HCT116 (cell line): ENCODE data around the gene HGFAC. TPM values are rescaled to one million over a fixed set of nuclear protein-coding genes. Genes with fewer than 3 reads are reported as not detected.

Source experiments
- ATAC-seq: fragments of 200-7000 bp; cut with Tn5 transposase; 2 replicates; pipeline ENCODE4 v1.9.1; 2020; ENCODE audit warnings: mild to moderate bottlenecking, moderate library complexity
- BruUV-seq: library from RNA; stranded (reverse); fragments of 400-500 nt; replicated peaks from 2 replicates; lab custom pipeline; 2021; lab: Mats Ljungman, UMichigan
- CTCF ChIA-PET: fragments of 300-600 bp; sonication (Branson Sonifier 250); formaldehyde crosslinking; loops from one replicate; lab custom pipeline; 2021; ENCODE audit warnings: antibody characterized with exemption; lab: Charles Lee
- POLR2A ChIA-PET: fragments of 300-600, 350-600 bp; sonication (Branson Sonifier 250); formaldehyde crosslinking; loops from one replicate; lab custom pipeline; 2021; ENCODE audit warnings: antibody characterized with exemption; lab: Charles Lee
- RAD21 ChIA-PET, 2 experiments: fragments of 300-600 bp; sonication (Branson Sonifier 250); formaldehyde crosslinking; loops; one replicate each; lab custom pipeline; 2023; ENCODE audit warnings: low total read pairs in 2 of 2; ENCODE audit not compliant: uncharacterized antibody in 2 of 2, unreplicated experiment in 2 of 2, low non-redundant PET in 1 of 2; lab: Charles Lee
- DNase-seq: peaks from one replicate; pipeline ENCODE4 v3.0.0-alpha.2; 2010; ENCODE audit warnings: low read depth, low spot score
- H2AFZ ChIP-seq: fragments of 200-600 bp; shearing (Covaris generic), sonication (generic); 2 replicates; pipeline ENCODE4 v1.6.1; 2017; ENCODE audit warnings: low read depth, mixed run types, mixed read lengths, antibody characterized with exemption, low read length; ENCODE audit not compliant: poor library complexity, severe bottlenecking
- H3K27ac ChIP-seq: 2 replicates; pipeline ENCODE4 v1.5.1; 2012; ENCODE audit warnings: low read depth, low read length
- H3K27me3 ChIP-seq: fragments of 200-600 bp; sonication (generic); 2 replicates; pipeline ENCODE4 v1.6.1; 2016; ENCODE audit warnings: mixed run types, low read length, mixed read lengths; ENCODE audit not compliant: insufficient read depth
- H3K36me3 ChIP-seq, 2 experiments: fragments of 200-500 bp in 1 of 2; fragments of 200-600 bp in 1 of 2; sonication (Bioruptor generic) in 1 of 2; sonication (generic) in 1 of 2; 2 replicates each; pipeline versions ENCODE4 v1.5.1 to v1.6.1; 2014 to 2016; ENCODE audit warnings: low read length in 2 of 2, inconsistent platforms in 1 of 2, mixed read lengths in 1 of 2, mixed run types in 1 of 2; ENCODE audit not compliant: insufficient read depth in 2 of 2, control insufficient read depth in 1 of 2
- H3K4me1 ChIP-seq, 2 experiments: fragments of 200-600 bp in 1 of 2; sonication (generic) in 1 of 2; 2 replicates each; pipeline versions ENCODE4 v1.5.1 to v1.6.1; 2012 to 2017; ENCODE audit warnings: low read length in 2 of 2, inconsistent platforms in 1 of 2, mild to moderate bottlenecking in 1 of 2, mixed read lengths in 1 of 2, mixed run types in 1 of 2, moderate library complexity in 1 of 2; ENCODE audit not compliant: insufficient read depth in 2 of 2, control insufficient read depth in 1 of 2
- H3K4me2 ChIP-seq: fragments of 200-600 bp; sonication (generic); 2 replicates; pipeline ENCODE4 v1.6.1; 2017; ENCODE audit warnings: mixed run types, low read length, mixed read lengths
- H3K4me3 ChIP-seq, 2 experiments: fragments of 200-600 bp in 1 of 2; sonication (generic) in 1 of 2; replicated peaks in 1 of 2; 2 replicates each; pipeline ENCODE4 v1.5.1; 2011 to 2016; ENCODE audit warnings: low read length in 2 of 2, control low read depth in 1 of 2, low read depth in 1 of 2, mild to moderate bottlenecking in 1 of 2, mixed read lengths in 1 of 2, mixed run types in 1 of 2
- H3K79me2 ChIP-seq: fragments of 200-600 bp; sonication (generic); 2 replicates; pipeline ENCODE4 v1.6.1; 2017; ENCODE audit warnings: mild to moderate bottlenecking, mixed run types, low read length, moderate library complexity, mixed read lengths; ENCODE audit not compliant: insufficient read depth
- H3K9ac ChIP-seq: fragments of 200-600 bp; sonication (generic); 2 replicates; pipeline ENCODE4 v1.6.1; 2016; ENCODE audit warnings: low read length, mixed read lengths
- H3K9me2 ChIP-seq: fragments of 200-600 bp; sonication (generic), shearing (Covaris generic); 2 replicates; pipeline ENCODE4 v1.6.1; 2017; ENCODE audit warnings: mixed run types, mild to moderate bottlenecking, moderate library complexity; ENCODE audit not compliant: insufficient read depth
- H3K9me3 ChIP-seq, 2 experiments: fragments of 200-500 bp in 1 of 2; fragments of 200-600 bp in 1 of 2; sonication (Bioruptor generic) in 1 of 2; sonication (generic) in 1 of 2; 2 replicates each; pipeline ENCODE4 v1.6.1; 2014 to 2017; ENCODE audit warnings: low read length in 2 of 2, mixed read lengths in 2 of 2, inconsistent platforms in 1 of 2, low read depth in 1 of 2, mild to moderate bottlenecking in 1 of 2, mixed run types in 1 of 2, moderate library complexity in 1 of 2; ENCODE audit not compliant: control insufficient read depth in 1 of 2, insufficient read depth in 1 of 2
- H4K20me1 ChIP-seq: fragments of 200-600 bp; sonication (generic), shearing (Covaris generic); 2 replicates; pipeline ENCODE4 v1.6.1; 2017; ENCODE audit warnings: mixed run types, mild to moderate bottlenecking, moderate library complexity; ENCODE audit not compliant: insufficient read depth
- CBX3 ChIP-seq: IDR thresholded peaks from 2 replicates; pipeline ENCODE4 v1.6.1; 2012; ENCODE audit warnings: low read depth
- EZH2 ChIP-seq: fragments of 200-600 bp; sonication (generic); IDR thresholded peaks from 2 replicates; pipeline ENCODE4 v1.6.1; 2017; ENCODE audit warnings: antibody characterized with exemption, mixed run types
- FOSL1 ChIP-seq: IDR thresholded peaks from 2 replicates; pipeline ENCODE4 v1.6.1; 2012; ENCODE audit warnings: low read depth
- SP1 ChIP-seq: IDR thresholded peaks from 2 replicates; pipeline ENCODE4 v1.6.1; 2012; ENCODE audit warnings: low read depth
- SRF ChIP-seq: IDR thresholded peaks from 2 replicates; pipeline ENCODE4 v1.6.1; 2012; ENCODE audit warnings: low read depth
- intact Hi-C: fragments of 100-400 bp; cut with micrococcal nuclease; formaldehyde crosslinking; loops from 2 replicates; pipeline ENCODE4 v1.10.0; 2022
- total RNA-seq: library from RNA; stranded (reverse); gene quantifications from one replicate; pipeline ENCODE4 v1.2.1, GENCODE V29; 2021; ENCODE audit not compliant: unreplicated experiment
- TF ChIP-seq, protein P1 (sequence below): IDR thresholded peaks from 2 replicates; pipeline ENCODE4 v1.6.1; 2011; ENCODE audit warnings: mild to moderate bottlenecking, low read length, moderate library complexity; ENCODE audit not compliant: insufficient replicate concordance; ENCODE audit errors: extremely low read depth
- TF ChIP-seq, protein P2 (sequence below): IDR thresholded peaks from 2 replicates; pipeline ENCODE4 v1.6.1; 2012; ENCODE audit warnings: low read depth
- TF ChIP-seq, protein P3 (sequence below): IDR thresholded peaks from 2 replicates; pipeline ENCODE4 v1.6.1; 2012

HGFAC gene
- total RNA-seq, 1 experiment from 2014 or later, result 1.1 TPM

DNA sequence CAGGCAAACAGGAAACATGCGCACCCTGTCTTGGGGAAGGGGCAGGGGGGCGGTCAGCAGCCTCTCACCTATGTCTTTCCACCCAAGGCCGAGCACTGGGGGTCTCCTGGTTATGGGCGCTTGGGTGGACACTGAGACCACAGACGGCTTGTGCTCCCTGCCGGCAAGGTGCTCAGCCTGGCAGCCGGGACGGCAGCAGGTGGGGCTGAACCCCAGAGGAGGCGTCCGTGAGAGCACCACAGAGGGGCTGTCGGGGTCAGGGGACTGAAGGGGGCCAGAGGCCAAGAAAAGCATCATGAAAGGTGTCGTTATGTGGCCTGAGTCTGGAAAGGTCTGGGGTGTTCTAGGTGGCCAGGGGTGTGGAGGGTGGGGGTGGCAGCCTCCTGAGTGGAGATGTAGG, 40.9 kb downstream of the HGFAC start:
- no peaks in the 10 kb centered on the region for H3K9me3 ChIP-seq
- H4K20me1 ChIP-seq, result no peaks in the 10 kb centered on the region
- H3K4me2 ChIP-seq, result no peak overlapping the region
- H3K36me3 ChIP-seq, result no peaks in the 10 kb centered on the region
- H3K79me2 ChIP-seq, result no peaks in the 10 kb centered on the region
- ATAC-seq (no peak), DNase-seq (no peak)
- H3K9ac ChIP-seq, result no peak overlapping the region
- no peaks in the 10 kb centered on the region for H3K27me3 ChIP-seq
- ChIA-PET RAD21 (no interaction called here), POLR2A (no interaction called here), CTCF (no interaction called here)
- BruUV-seq, result no TSS peak
- H3K4me1 ChIP-seq, result peaks cover 21 to 32% of the 10 kb centered on the region in 2 experiments
- H3K27ac ChIP-seq, result no peak overlapping the region
- H3K4me3 ChIP-seq, result no peak overlapping the region
- intact Hi-C loops, result no loop called here
- H3K9me2 ChIP-seq, result no peaks in the 10 kb centered on the region
- H2AFZ ChIP-seq, result no peak overlapping the region
- TF ChIP-seq CBX3, result no peak
- TF ChIP-seq SP1, result no peak
- TF ChIP-seq, protein P1, sequence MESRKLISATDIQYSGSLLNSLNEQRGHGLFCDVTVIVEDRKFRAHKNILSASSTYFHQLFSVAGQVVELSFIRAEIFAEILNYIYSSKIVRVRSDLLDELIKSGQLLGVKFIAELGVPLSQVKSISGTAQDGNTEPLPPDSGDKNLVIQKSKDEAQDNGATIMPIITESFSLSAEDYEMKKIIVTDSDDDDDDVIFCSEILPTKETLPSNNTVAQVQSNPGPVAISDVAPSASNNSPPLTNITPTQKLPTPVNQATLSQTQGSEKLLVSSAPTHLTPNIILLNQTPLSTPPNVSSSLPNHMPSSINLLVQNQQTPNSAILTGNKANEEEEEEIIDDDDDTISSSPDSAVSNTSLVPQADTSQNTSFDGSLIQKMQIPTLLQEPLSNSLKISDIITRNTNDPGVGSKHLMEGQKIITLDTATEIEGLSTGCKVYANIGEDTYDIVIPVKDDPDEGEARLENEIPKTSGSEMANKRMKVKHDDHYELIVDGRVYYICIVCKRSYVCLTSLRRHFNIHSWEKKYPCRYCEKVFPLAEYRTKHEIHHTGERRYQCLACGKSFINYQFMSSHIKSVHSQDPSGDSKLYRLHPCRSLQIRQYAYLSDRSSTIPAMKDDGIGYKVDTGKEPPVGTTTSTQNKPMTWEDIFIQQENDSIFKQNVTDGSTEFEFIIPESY, result no peak
- TF ChIP-seq, protein P2, sequence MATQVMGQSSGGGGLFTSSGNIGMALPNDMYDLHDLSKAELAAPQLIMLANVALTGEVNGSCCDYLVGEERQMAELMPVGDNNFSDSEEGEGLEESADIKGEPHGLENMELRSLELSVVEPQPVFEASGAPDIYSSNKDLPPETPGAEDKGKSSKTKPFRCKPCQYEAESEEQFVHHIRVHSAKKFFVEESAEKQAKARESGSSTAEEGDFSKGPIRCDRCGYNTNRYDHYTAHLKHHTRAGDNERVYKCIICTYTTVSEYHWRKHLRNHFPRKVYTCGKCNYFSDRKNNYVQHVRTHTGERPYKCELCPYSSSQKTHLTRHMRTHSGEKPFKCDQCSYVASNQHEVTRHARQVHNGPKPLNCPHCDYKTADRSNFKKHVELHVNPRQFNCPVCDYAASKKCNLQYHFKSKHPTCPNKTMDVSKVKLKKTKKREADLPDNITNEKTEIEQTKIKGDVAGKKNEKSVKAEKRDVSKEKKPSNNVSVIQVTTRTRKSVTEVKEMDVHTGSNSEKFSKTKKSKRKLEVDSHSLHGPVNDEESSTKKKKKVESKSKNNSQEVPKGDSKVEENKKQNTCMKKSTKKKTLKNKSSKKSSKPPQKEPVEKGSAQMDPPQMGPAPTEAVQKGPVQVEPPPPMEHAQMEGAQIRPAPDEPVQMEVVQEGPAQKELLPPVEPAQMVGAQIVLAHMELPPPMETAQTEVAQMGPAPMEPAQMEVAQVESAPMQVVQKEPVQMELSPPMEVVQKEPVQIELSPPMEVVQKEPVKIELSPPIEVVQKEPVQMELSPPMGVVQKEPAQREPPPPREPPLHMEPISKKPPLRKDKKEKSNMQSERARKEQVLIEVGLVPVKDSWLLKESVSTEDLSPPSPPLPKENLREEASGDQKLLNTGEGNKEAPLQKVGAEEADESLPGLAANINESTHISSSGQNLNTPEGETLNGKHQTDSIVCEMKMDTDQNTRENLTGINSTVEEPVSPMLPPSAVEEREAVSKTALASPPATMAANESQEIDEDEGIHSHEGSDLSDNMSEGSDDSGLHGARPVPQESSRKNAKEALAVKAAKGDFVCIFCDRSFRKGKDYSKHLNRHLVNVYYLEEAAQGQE, result no peak
- TF ChIP-seq, protein P3, sequence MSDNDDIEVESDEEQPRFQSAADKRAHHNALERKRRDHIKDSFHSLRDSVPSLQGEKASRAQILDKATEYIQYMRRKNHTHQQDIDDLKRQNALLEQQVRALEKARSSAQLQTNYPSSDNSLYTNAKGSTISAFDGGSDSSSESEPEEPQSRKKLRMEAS, result no peak
- TF ChIP-seq SRF, result no peak
- TF ChIP-seq FOSL1, result no peak
- TF ChIP-seq EZH2, result no peak
